Activated CD4-positive, alpha-beta memory T cell treated with anti-CD3 and anti-CD28 coated beads, Interleukin-2, amount 10 ng/mL, durations not matched to agents 7 days and 5 days (primary cell): Measurements from ENCODE around the gene UPK1A. TPM values are rescaled to one million over a fixed set of nuclear protein-coding genes. Genes with fewer than 3 reads are reported as not detected.

ENCODE experiments used
- CTCF ChIA-PET: fragments of 350-600 bp; sonication (Branson Sonifier 250); formaldehyde crosslinking; loops from one replicate; lab custom pipeline; 2021; ENCODE audit warnings: antibody characterized with exemption, inconsistent platforms; lab: Charles Lee
- POLR2A ChIA-PET: fragments of 350-600 bp; sonication (Branson Sonifier 250); formaldehyde crosslinking; loops from one replicate; lab custom pipeline; 2021; ENCODE audit warnings: antibody characterized with exemption; lab: Charles Lee
- DNase-seq: peaks from one replicate; pipeline ENCODE4 v3.0.0-alpha.2; 2020
- H3K27ac Mint-ChIP-seq: one replicate; pipeline ENCODE4 v1.8.0; 2021; ENCODE audit warnings: mild to moderate bottlenecking, mixed read lengths
- H3K27me3 Mint-ChIP-seq: one replicate; pipeline ENCODE4 v1.8.0; 2021; ENCODE audit warnings: mixed read lengths
- H3K36me3 Mint-ChIP-seq: one replicate; pipeline ENCODE4 v1.8.0; 2021; ENCODE audit warnings: low read depth, mixed read lengths
- H3K4me1 Mint-ChIP-seq: one replicate; pipeline ENCODE4 v1.8.0; 2021; ENCODE audit warnings: mixed read lengths
- H3K4me3 Mint-ChIP-seq: one replicate; pipeline ENCODE4 v1.8.0; 2021; ENCODE audit warnings: mild to moderate bottlenecking, mixed read lengths
- H3K9me3 Mint-ChIP-seq: one replicate; pipeline ENCODE4 v1.8.0; 2021; ENCODE audit warnings: mixed read lengths
- total RNA-seq, 2 experiments: library from RNA; stranded (reverse); gene quantifications; one replicate each; pipeline ENCODE4 v1.2.3, GENCODE V29; 2021

The UPK1A gene
- total RNA-seq = under 1 TPM; 0.65 to 0.86 TPM

DNA sequence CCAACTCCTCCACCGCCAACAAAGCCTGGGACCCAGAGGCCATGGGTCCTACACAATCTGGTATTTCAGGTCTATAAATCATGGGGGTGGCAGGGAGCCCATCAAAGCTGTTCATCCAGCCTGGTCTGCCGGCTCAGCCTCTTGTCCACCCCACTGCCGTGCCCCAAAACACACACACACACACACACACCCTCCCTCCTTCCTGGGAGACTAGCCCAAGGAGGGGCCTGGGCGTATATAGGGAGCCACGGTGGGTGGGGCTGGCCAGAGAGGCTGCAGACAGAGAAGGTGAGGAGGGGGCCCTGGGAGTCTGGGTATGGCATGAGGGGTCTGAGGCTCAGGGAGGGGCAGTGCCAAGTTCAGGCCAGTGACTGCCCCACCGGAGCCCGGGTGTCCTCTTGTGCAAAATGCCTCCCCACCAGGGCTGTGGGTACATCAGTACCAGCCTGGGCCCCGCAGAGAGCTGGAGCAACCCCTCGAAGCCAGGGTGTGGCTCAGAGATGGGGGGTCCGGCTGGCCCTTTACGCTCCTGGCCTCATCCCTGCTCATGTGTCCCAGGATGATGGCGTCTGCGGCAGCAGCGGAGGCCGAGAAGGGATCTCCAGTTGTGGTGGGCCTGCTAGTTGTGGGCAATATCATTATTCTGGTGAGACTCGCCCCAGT, at the start of gene UPK1A:
TSS of gene UPK1A (plus strand) at position 267 of the 663 bp plus-strand sequence. CDS start at position 563, 296 bp downstream.
- peaks cover 8% of the 10 kb centered on the region for H3K36me3 Mint-ChIP-seq
- no peak within 1 kb of the TSS for H3K4me3 Mint-ChIP-seq
- CTCF ChIA-PET = interaction anchor here (1.3 kb wide), 1 partner anchor 8 kb away, joined by 3 read pairs; no protein-coding TSS in a partner anchor
- H3K4me1 Mint-ChIP-seq = no peaks in the 10 kb centered on the region
- H3K27ac Mint-ChIP-seq = no peak within 1 kb of the TSS
- POLR2A ChIA-PET = interaction anchor here (1.1 kb wide), 1 partner anchor 22 kb away, joined by 5 read pairs; no protein-coding TSS in a partner anchor
- H3K27me3 Mint-ChIP-seq = peaks cover 19% of the 10 kb centered on the region
- no peak for DNase-seq
- no peaks in the 10 kb centered on the region for H3K9me3 Mint-ChIP-seq

DNA sequence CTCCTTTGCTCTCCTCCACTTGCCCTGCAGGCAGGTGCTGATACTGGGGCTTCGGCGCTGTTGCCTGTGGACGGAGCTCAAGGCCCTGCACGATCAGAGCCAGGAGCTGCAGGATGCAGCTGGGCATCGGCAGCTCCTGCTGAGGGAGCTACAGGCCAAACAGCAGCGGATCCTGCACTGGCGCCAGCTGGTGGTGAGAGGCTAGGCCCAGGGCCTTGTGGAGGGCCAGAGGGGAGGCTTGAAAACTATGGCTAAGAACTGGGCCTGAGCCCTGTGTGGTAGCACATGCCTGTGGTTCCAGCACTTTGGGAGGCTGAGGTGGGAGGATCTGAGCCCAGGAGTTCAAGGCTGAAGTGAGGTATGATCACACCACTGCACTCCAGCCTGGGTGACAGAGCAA, 47.5 kb upstream of the UPK1A start:
- no peak for DNase-seq
- Mint-ChIP-seq H3K4me1 (peaks cover 5% of the 10 kb centered on the region), H3K4me3 (no peak overlapping the region), H3K36me3 (peaks cover 34% of the 10 kb centered on the region), H3K9me3 (no peaks in the 10 kb centered on the region), H3K27ac (no peak overlapping the region), H3K27me3 (no peaks in the 10 kb centered on the region)
- POLR2A ChIA-PET = no interaction called here
- CTCF ChIA-PET = interaction anchor here (0.5 kb wide), 1 partner anchor 103 kb away, joined by 3 read pairs; no protein-coding TSS in a partner anchor

DNA sequence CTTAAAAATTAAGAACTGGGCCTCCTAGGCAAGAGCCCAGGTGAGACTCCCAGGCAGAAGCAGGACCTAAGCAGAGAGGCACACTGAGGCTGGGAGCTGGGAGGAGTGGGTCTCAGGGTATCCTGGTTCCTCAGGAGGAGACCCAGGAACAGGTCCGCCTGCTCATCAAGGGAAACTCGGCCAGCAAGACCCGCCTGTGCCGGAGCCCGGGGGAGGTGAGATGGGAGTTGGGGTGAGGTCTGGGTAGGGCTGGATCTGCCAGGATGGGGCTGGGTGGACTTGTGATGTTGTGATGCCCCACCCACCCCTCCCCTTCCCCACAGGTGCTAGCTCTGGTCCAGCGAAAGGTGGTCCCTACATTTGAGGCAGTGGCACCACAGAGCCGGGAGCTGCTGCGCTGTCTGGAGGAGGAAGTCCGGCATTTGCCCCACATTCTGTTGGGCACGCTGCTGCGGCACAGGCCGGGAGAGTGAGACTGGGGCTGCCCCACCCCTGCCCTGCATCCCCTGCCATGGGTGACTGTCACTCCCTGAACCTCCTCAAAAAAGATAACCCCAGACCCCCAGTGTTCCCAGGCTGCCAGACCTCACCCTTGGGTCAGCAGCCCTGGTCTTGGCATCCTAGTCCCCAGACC, 46.9 kb upstream of the UPK1A start:
- no peaks in the 10 kb centered on the region for H3K9me3 Mint-ChIP-seq
- H3K36me3 Mint-ChIP-seq = peaks cover 34% of the 10 kb centered on the region
- H3K27ac Mint-ChIP-seq = no peak overlapping the region
- H3K4me1 Mint-ChIP-seq = peaks cover 3% of the 10 kb centered on the region
- H3K27me3 Mint-ChIP-seq = no peaks in the 10 kb centered on the region
- no peak for DNase-seq
- ChIA-PET POLR2A (no interaction called here), CTCF (interaction anchor here (0.5 kb wide), 1 partner anchor 103 kb away, joined by 3 read pairs; no protein-coding TSS in a partner anchor)
- no peak overlapping the region for H3K4me3 Mint-ChIP-seq

DNA sequence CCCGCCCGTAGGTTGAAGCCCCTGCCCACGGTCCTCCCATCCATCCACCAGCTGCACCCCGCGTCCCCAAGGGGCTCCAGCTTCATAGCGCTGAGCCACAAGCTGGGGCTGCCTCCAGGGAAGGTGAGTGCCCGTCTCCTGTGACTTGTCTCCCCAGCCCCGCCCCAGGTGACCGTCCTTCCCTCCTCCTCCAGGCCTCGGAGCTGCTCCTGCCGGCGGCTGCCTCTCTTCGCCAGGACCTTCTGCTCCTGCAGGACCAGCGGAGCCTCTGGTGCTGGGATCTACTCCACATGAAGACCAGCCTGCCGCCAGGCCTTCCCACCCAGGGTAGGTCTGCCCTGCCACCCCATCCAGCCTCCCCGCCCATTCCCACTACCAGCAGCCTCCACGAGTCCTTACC, 46.3 kb upstream of the UPK1A start:
- CTCF ChIA-PET = no interaction called here
- no peak overlapping the region for H3K4me3 Mint-ChIP-seq
- no peak overlapping the region for H3K27ac Mint-ChIP-seq

DNA sequence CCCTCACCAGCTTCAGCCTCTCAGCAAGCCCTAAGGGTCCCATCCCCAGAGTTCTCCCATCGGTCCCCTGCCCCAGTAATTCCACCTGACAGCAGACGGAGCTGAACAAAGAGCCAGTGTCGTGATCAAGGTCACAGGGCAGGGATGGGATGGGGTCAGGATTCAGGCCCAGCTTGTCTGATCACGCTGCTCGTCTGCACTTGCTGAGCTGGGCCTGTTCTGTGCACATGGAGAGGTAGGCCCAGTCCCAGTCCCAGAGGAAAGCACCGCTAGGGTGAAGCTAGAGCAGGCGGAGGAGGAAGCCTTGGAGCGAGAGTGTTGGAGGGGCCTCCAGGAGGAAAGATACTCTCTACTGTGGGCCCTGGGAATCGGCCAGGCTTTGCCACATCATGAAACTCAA, 44.6 kb upstream of the UPK1A start:
- no peaks in the 10 kb centered on the region for H3K9me3 Mint-ChIP-seq
- ChIA-PET CTCF (no interaction called here), POLR2A (interaction anchor here (1.2 to 4.5 kb wide), 2 partner anchors 9 to 22 kb away, joined by 4 to 24 read pairs; partner anchors contain the start of gene HAUS5)
- no peak overlapping the region for H3K4me3 Mint-ChIP-seq
- no peaks in the 10 kb centered on the region for H3K27me3 Mint-ChIP-seq
- peaks cover 2% of the 10 kb centered on the region for H3K4me1 Mint-ChIP-seq
- H3K36me3 Mint-ChIP-seq = peaks cover 21% of the 10 kb centered on the region
- no peak for DNase-seq
- no peak overlapping the region for H3K27ac Mint-ChIP-seq

More for the DNA sequence above, 46.3 kb upstream of the UPK1A start:
- peaks cover 29% of the 10 kb centered on the region for H3K36me3 Mint-ChIP-seq
- DNase-seq = no peak
- no peaks in the 10 kb centered on the region for H3K4me1 Mint-ChIP-seq
- H3K9me3 Mint-ChIP-seq = no peaks in the 10 kb centered on the region
- POLR2A ChIA-PET = interaction anchor here (4.5 kb wide), 1 partner anchor 7 kb away, joined by 24 read pairs; the partner anchor contains the start of gene HAUS5
- no peaks in the 10 kb centered on the region for H3K27me3 Mint-ChIP-seq

DNA sequence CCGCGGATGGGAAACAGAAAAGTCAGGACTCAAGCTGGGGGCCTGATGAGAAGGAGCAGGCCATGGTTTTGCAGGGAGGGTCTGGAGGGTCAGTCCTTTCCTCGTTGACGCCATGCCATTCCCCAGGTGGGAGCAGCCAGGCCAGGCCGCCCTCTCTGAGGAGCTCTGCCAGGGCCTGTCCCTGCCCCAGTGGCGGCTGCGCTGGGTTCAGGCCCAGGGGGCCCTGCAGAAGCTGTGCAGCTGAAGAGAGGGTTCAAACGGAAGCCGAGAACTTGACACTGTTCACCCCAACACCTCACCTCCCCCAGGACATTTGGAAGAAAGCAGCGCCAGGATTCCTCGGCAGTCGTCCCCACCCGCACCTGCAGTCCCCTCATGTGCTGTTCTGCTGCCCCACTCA, 43.6 kb upstream of the UPK1A start:
- POLR2A ChIA-PET = interaction anchor here (1.2 to 4.5 kb wide), 2 partner anchors 10 to 21 kb away, joined by 4 to 24 read pairs; partner anchors contain the start of gene HAUS5
- no peak for DNase-seq

DNA sequence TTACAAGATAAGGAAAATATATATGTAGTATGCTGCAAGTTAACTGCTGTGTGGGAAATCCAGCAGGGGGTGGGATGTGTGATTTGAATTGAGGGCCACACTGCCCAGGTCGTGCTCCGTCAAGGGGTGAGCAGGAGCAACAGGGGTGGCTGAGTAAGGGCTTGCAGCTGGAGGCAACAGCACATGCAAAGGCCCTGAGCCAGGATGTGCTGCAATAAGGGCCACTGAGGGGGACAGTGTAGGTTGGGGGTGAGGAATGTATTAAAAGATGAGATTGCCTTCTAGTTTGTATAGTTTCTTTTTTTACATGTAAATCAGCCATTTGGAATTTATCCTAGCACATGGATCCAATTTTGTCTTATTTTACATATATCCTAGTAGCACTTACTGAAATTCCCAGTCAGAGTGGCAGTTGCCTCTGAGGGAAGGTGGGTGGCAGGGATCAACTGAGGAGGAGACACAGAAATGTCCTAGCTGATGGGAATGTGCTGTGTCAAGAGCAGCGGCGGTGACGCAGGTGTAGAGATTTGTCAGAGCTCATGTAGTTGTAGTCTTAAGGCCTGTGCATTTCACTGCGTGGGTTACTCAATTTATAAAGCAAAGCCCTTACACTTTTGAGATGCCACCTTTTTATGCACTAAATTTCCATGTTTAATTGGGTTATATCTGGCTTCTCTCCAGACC, 42.8 kb upstream of the UPK1A start:
- Mint-ChIP-seq H3K27me3 (no peaks in the 10 kb centered on the region), H3K4me3 (no peak overlapping the region), H3K36me3 (peaks cover 21% of the 10 kb centered on the region), H3K9me3 (no peaks in the 10 kb centered on the region), H3K27ac (no peak overlapping the region), H3K4me1 (peaks cover 5% of the 10 kb centered on the region)
- DNase-seq = no peak
- ChIA-PET POLR2A (interaction anchor here (0.8 to 4.5 kb wide), 4 partner anchors 8 to 14 kb away, joined by 3 to 24 read pairs (median 4); partner anchors contain the start of gene HAUS5), CTCF (no interaction called here)

More for the DNA sequence above, 43.6 kb upstream of the UPK1A start:
- CTCF ChIA-PET = no interaction called here
- peaks cover 21% of the 10 kb centered on the region for H3K36me3 Mint-ChIP-seq
- no peaks in the 10 kb centered on the region for H3K9me3 Mint-ChIP-seq
- H3K4me3 Mint-ChIP-seq = no peak overlapping the region
- H3K27me3 Mint-ChIP-seq = no peaks in the 10 kb centered on the region
- peaks cover 2% of the 10 kb centered on the region for H3K4me1 Mint-ChIP-seq
- H3K27ac Mint-ChIP-seq = no peak overlapping the region

DNA sequence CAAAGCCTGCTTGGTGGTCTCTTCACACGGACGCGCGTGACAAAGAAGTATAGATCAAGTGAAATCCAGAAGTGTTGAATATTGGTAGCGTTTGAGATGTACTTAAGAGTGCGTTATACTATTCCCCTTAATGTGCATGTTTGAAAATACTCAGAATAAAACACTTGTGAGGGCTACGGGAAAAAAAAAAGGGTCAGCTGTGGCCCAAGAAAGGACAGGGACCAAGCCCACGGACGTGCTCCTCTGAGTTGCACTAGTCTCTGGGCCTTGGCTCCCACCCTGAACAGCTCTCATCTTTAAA, 38.1 kb upstream of the UPK1A start:
- Mint-ChIP-seq H3K36me3 (peaks cover 32% of the 10 kb centered on the region), H3K9me3 (no peaks in the 10 kb centered on the region), H3K4me3 (peak overlapping the region; percentile 100), H3K27me3 (no peaks in the 10 kb centered on the region), H3K27ac (peak overlapping the region; percentile 98), H3K4me1 (peaks cover 21% of the 10 kb centered on the region)
- ChIA-PET POLR2A (interaction anchor here (0.7 to 2.6 kb wide), 4 partner anchors 12 to 42 kb away, joined by 3 to 7 read pairs (median 4); partner anchors contain the start of gene HAUS5), CTCF (no interaction called here)
- DNase-seq = no peak

DNA sequence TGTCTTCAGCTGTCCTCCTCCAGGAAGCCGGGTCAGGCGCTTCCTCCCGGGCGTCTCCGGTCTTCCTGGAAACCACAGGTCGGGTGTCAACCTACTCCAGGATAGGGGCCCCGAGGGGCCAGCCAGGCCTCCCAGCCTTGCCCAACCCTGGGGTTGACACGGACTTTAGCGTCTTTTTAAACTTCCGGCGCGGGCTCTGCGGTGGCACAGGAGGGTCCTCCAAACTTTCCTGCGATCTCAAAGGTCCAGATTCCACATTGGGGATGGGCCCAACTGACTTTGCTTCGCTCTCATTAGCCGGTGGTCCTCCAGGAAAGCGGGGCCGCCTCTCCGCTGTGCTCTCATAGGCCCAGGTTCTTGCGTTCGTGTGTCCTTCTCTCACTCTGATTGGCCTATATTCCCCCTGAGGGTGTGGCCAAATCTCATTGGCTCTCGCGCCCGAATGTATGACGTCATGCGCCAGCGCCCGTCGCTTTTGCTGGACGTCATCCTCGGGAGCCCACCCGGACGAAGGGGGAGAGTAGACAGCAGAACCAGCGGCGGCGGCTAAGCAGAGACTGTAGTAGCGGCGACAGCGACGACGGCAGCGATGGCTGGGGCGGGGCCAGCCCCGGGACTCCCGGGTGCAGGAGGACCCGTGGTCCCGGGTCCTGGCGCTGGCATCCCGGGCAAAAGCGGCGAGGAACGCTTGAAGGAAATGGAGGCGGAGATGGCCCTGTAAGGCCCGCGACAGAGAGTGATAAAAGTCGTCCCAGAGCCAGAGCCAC, 37.6 kb upstream of the UPK1A start, which contains the start of gene RBM42:
TSS of gene RBM42 (plus strand) at position 472 of the 767 bp plus-strand sequence. CDS start at position 590, 118 bp downstream.
- Mint-ChIP-seq H3K27ac (peak within 1 kb of the TSS; percentile 98), H3K9me3 (no peaks in the 10 kb centered on the region), H3K36me3 (peaks cover 36% of the 10 kb centered on the region), H3K4me1 (peaks cover 21% of the 10 kb centered on the region), H3K27me3 (no peaks in the 10 kb centered on the region), H3K4me3 (peak within 1 kb of the TSS; percentile 100)
- CTCF ChIA-PET = interaction anchor here (0.9 kb wide), 1 partner anchor 19 kb away, joined by 3 read pairs; the partner anchor contains the start of gene COX6B1
- POLR2A ChIA-PET = interaction anchor here (0.7 to 4.1 kb wide), 6 partner anchors 12 to 41 kb away, joined by 3 to 25 read pairs (median 5); partner anchors contain the start of genes COX6B1, ETV2 and HAUS5
- DNase-seq = peak; percentile 97

DNA sequence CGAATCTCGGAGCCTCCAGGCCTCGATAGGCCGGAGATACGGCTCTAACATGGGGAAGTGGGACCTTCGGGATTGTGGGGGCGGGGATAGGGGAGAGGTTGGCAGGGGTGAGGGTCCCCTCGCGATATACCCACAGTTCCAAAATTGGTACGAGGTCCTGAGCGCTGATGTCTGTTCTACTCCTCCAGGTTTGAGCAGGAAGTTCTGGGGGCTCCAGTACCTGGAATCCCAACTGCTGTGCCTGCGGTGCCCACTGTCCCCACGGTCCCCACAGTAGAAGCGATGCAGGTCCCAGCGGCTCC, 37.0 kb upstream of the UPK1A start:
- Mint-ChIP-seq H3K4me1 (peaks cover 21% of the 10 kb centered on the region), H3K9me3 (no peaks in the 10 kb centered on the region), H3K4me3 (peak overlapping the region; percentile 100), H3K27me3 (no peaks in the 10 kb centered on the region), H3K27ac (peak overlapping the region; percentile 98), H3K36me3 (peaks cover 39% of the 10 kb centered on the region)
- CTCF ChIA-PET = interaction anchor here (0.9 kb wide), 1 partner anchor 19 kb away, joined by 3 read pairs; the partner anchor contains the start of gene COX6B1
- POLR2A ChIA-PET = interaction anchor here (0.8 to 4.1 kb wide), 5 partner anchors 14 to 24 kb away, joined by 3 to 25 read pairs (median 6); partner anchors contain the start of genes COX6B1, ETV2 and HAUS5
- DNase-seq = no peak

DNA sequence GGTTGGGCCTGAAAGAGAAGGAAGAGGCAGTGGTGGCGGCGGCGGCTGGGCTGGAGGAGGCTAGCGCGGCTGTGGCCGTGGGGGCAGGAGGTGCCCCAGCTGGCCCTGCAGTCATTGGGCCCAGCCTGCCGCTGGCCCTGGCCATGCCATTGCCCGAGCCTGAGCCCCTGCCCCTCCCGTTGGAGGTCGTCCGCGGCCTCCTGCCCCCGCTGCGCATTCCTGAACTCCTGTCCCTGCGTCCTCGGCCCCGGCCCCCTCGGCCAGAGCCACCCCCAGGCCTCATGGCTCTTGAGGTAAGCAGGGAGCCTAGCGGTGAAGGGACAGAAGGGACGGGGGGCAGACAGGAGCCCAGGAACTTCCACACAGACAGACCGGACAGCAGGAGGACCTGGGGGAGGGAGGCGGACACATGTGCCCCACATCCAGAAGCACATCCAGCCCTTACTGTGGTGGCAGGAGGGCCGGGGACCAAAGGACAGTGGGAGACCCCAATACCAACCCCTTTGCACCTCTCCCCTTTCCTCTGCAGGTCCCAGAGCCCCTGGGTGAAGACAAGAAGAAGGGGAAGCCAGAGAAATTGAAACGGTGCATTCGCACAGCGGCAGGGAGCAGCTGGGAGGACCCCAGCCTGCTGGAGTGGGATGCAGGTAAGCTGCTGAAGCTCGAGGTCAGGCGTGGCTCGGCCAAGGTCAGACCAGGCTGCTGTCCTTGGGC, 32.4 kb upstream of the UPK1A start:
- POLR2A ChIA-PET = no interaction called here
- H3K27ac Mint-ChIP-seq = no peak overlapping the region

More for the DNA sequence above, 32.4 kb upstream of the UPK1A start:
- CTCF ChIA-PET = no interaction called here
- DNase-seq = no peak
- peaks cover 65% of the 10 kb centered on the region for H3K36me3 Mint-ChIP-seq
- no peak overlapping the region for H3K4me3 Mint-ChIP-seq
- H3K4me1 Mint-ChIP-seq = peaks cover 12% of the 10 kb centered on the region
- no peaks in the 10 kb centered on the region for H3K27me3 Mint-ChIP-seq
- H3K9me3 Mint-ChIP-seq = no peaks in the 10 kb centered on the region
